ENCODE measurements around the gene PROM1. TPM values are rescaled to one million over a fixed set of nuclear protein-coding genes. Genes with fewer than 3 reads are reported as not detected.

The PROM1 gene
- total RNA-seq, 1 donor from 2014 or later, result not detected

DNA sequence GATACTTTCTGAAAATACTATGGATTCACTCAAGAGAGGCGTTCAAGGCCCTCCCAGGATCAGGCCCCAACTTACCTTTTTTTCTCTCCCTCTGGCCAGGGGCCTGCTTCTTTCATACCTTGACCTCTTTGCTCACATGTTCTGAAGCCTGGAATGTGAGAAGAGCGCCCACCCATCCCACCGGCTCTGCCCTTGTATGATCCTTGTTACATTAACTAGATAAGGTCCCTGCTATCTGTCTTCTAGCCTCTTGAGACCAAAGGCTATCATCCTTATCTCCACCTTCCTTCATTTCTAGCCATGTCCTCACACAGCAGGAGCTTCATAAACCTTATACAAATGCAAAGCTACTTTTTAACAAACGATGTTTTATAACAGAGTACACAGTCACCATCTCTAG, 45.9 kb downstream of the PROM1 start:
- Histone ChIP-seq H3K27me3 (no peaks in the 10 kb centered on the region), H3K36me3 (no peaks in the 10 kb centered on the region), H3K27ac (no peak overlapping the region), H3K4me1 (no peaks in the 10 kb centered on the region), H3K9me3 (no peaks in the 10 kb centered on the region), H3K4me3 (no peak overlapping the region)
- no peak for DNase-seq (ENCODE audit: extremely low spot score in 2 of 2)
- intact Hi-C loops (cut with DNase I), result no loop called here
- no peak for TF ChIP-seq POLR2AphosphoS5 (IDR thresholded peaks at IDR 0.05; ENCODE audit: insufficient read depth in 1 of 2, low read depth in 1 of 2)
- TF ChIP-seq, protein P1, sequence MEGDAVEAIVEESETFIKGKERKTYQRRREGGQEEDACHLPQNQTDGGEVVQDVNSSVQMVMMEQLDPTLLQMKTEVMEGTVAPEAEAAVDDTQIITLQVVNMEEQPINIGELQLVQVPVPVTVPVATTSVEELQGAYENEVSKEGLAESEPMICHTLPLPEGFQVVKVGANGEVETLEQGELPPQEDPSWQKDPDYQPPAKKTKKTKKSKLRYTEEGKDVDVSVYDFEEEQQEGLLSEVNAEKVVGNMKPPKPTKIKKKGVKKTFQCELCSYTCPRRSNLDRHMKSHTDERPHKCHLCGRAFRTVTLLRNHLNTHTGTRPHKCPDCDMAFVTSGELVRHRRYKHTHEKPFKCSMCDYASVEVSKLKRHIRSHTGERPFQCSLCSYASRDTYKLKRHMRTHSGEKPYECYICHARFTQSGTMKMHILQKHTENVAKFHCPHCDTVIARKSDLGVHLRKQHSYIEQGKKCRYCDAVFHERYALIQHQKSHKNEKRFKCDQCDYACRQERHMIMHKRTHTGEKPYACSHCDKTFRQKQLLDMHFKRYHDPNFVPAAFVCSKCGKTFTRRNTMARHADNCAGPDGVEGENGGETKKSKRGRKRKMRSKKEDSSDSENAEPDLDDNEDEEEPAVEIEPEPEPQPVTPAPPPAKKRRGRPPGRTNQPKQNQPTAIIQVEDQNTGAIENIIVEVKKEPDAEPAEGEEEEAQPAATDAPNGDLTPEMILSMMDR (IDR thresholded peaks at IDR 0.05), result no peak
- TF ChIP-seq POLR2A (IDR thresholded peaks at IDR 0.05), result no peak

GRCh38 chr4:16035843-16036242, 48.0 kb downstream of the PROM1 start:
- intact Hi-C loops (cut with DNase I), result no loop called here
- Histone ChIP-seq H3K4me1 (no peaks in the 10 kb centered on the region), H3K27me3 (no peaks in the 10 kb centered on the region), H3K9me3 (no peaks in the 10 kb centered on the region), H3K36me3 (no peaks in the 10 kb centered on the region), H3K27ac (no peak overlapping the region), H3K4me3 (no peak overlapping the region)
- DNase-seq (ENCODE audit: extremely low spot score in 2 of 2), result no peak
- no peak for TF ChIP-seq POLR2AphosphoS5 (IDR thresholded peaks at IDR 0.05; ENCODE audit: insufficient read depth in 1 of 2, low read depth in 1 of 2)
- TF ChIP-seq, protein P1 (IDR thresholded peaks at IDR 0.05), result no peak

DNA sequence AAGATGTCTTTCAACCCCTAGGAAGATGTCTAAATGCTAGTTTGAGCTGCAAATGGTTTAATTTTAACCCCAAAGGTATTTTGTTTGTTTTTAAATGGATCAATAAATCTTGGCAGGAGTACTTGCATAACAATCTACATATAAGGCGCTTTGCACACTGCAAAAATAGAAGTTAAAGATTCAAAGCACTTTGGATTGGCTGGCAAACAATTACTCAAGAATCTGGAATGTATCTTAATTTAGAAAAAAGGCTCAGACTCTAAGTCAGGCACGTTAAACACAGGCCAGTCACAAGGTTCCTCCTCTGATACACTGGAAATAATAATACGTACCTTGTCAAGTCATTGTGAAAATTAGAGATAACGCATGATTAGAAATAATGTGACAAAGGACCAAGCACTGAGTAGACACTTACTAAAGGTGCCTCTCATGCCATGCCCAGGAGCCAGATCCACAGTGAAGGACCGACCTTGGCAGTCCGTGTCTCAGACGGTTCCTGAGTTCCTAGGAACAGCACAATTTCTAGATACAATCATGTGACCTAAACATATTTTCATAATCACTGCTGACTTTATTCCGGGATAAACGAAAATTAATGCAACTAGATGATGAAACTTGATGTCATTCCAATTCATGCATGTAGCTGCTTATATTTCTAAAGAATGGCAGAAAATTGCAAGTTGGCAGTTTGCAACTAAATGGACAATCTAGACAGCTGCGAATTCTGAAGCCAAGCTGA, 49.6 kb downstream of the PROM1 start:
- TF ChIP-seq POLR2A (IDR thresholded peaks at IDR 0.05) (no peak), POLR2AphosphoS5 (IDR thresholded peaks at IDR 0.05; ENCODE audit: insufficient read depth in 1 of 2, low read depth in 1 of 2) (no peak)
- TF ChIP-seq, protein P1 (IDR thresholded peaks at IDR 0.05), result no peak
- no peaks in the 10 kb centered on the region for H3K36me3 ChIP-seq
- no peaks in the 10 kb centered on the region for H3K27me3 ChIP-seq
- no peak for DNase-seq (ENCODE audit: extremely low spot score in 2 of 2)
- H3K4me3 ChIP-seq, result no peak overlapping the region
- no peaks in the 10 kb centered on the region for H3K4me1 ChIP-seq
- no peak overlapping the region for H3K27ac ChIP-seq
- no peaks in the 10 kb centered on the region for H3K9me3 ChIP-seq
- intact Hi-C loops (cut with DNase I), result no loop called here

DNA sequence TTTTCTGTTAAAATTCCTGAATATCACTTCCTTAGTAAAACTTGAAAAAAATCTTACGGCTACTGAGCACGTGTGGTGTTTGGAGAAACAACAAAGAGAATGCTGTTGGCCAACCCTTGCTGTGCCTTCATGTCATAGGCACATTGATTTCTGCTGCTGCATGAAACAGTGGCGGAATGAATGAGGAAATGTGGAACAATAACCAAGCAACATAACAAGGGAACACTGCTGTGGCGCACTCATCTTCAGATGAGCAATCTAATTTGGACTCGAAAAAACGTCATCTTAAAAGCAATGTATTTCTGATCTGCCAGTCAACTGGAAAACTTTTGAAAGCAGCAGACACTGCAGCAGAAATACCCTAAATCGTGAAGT, 51.4 kb downstream of the PROM1 start:
- H3K27me3 ChIP-seq, result no peaks in the 10 kb centered on the region
- DNase-seq (ENCODE audit: extremely low spot score in 2 of 2), result no peak
- H3K36me3 ChIP-seq, result no peaks in the 10 kb centered on the region
- no peak overlapping the region for H3K27ac ChIP-seq
- TF ChIP-seq POLR2AphosphoS5 (IDR thresholded peaks at IDR 0.05; ENCODE audit: insufficient read depth in 1 of 2, low read depth in 1 of 2), result no peak
- TF ChIP-seq, protein P1 (IDR thresholded peaks at IDR 0.05), result no peak
- no peak for TF ChIP-seq POLR2A (IDR thresholded peaks at IDR 0.05)
- H3K4me3 ChIP-seq, result no peak overlapping the region
- H3K4me1 ChIP-seq, result no peaks in the 10 kb centered on the region
- H3K9me3 ChIP-seq, result no peaks in the 10 kb centered on the region
- intact Hi-C loops (cut with DNase I), result no loop called here

- no peak for TF ChIP-seq POLR2AphosphoS5 (IDR thresholded peaks at IDR 0.05; ENCODE audit: insufficient read depth in 1 of 2, low read depth in 1 of 2)
- no peak for TF ChIP-seq POLR2A (IDR thresholded peaks at IDR 0.05)
- TF ChIP-seq, protein P1 (IDR thresholded peaks at IDR 0.05), result no peak
- DNase-seq (ENCODE audit: extremely low spot score in 2 of 2), result no peak
- no peaks in the 10 kb centered on the region for H3K27me3 ChIP-seq
- no peak overlapping the region for H3K27ac ChIP-seq
- H3K4me1 ChIP-seq, result no peaks in the 10 kb centered on the region
- H3K4me3 ChIP-seq, result no peak overlapping the region
- no peaks in the 10 kb centered on the region for H3K9me3 ChIP-seq
- intact Hi-C loops (cut with DNase I), result no loop called here
- H3K36me3 ChIP-seq, result no peaks in the 10 kb centered on the region
Measured at GRCh38 chr4:16031546-16032395, 52.1 kb downstream of the PROM1 start.
